COLO668 (cell line): ENCODE results near the gene XCL1.
"Not testable (repeated sequence)": the region's sequence is repeated elsewhere in the genome, so short reads cannot be mapped to it uniquely, and the experiment has no call there.

ENCODE experiments used
- DNase-seq: peaks from one replicate; lab custom pipeline; 2025; ENCODE audit not compliant: unreplicated experiment; lab: John Stamatoyannopoulos, UW

Gene XCL1

GRCh38 chr1:168567007-168567406 lies 9.4 kb upstream of the XCL1 start:
- no peak for DNase-seq

GRCh38 chr1:168567568-168567967 lies 8.8 kb upstream of the XCL1 start:
- DNase-seq = no peak

GRCh38 chr1:168568346-168568745 lies 8.1 kb upstream of the XCL1 start:
- DNase-seq = no peak

- no peak for DNase-seq
Observed at GRCh38 chr1:168570652-168571051, 5.8 kb upstream of the XCL1 start.

GRCh38 chr1:168572633-168573032 lies 3.8 kb upstream of the XCL1 start:
- DNase-seq = no peak

- DNase-seq = not testable (repeated sequence)
Observed at GRCh38 chr1:168574234-168574633, 2.2 kb upstream of the XCL1 start.

GRCh38 chr1:168578531-168579185 lies 2.3 kb downstream of the XCL1 start:
- not testable (repeated sequence) for DNase-seq

GRCh38 chr1:168580290-168580689 lies 3.9 kb downstream of the XCL1 start:
- not testable (repeated sequence) for DNase-seq

- not testable (repeated sequence) for DNase-seq
Observed at GRCh38 chr1:168580991-168581390, 4.6 kb downstream of the XCL1 start.

GRCh38 chr1:168581817-168582572 lies 5.6 kb downstream of the XCL1 start:
- no peak for DNase-seq

GRCh38 chr1:168582688-168583336 lies 6.4 kb downstream of the XCL1 start:
- no peak for DNase-seq

- DNase-seq = no peak
Observed at GRCh38 chr1:168583571-168583970, 7.2 kb downstream of the XCL1 start.

GRCh38 chr1:168585191-168585590 lies 8.8 kb downstream of the XCL1 start:
- DNase-seq = no peak

- DNase-seq = no peak
Observed at GRCh38 chr1:168585937-168586336, 9.5 kb downstream of the XCL1 start.

GRCh38 chr1:168589167-168589566 lies 12.8 kb downstream of the XCL1 start:
- DNase-seq = no peak

- DNase-seq = no peak
Observed at GRCh38 chr1:168591066-168591465, 14.7 kb downstream of the XCL1 start.

GRCh38 chr1:168591641-168592250 lies 15.3 kb downstream of the XCL1 start:
- no peak for DNase-seq

- not testable (repeated sequence) for DNase-seq
Observed at GRCh38 chr1:168595403-168595802, 19.0 kb downstream of the XCL1 start.

- DNase-seq = no peak
Observed at GRCh38 chr1:168598125-168598524, 21.7 kb downstream of the XCL1 start.

GRCh38 chr1:168598892-168599291 lies 22.5 kb downstream of the XCL1 start:
- DNase-seq = no peak

- no peak for DNase-seq
Observed at GRCh38 chr1:168599641-168600040, 23.2 kb downstream of the XCL1 start.

- DNase-seq = no peak
Observed at GRCh38 chr1:168601051-168601450, 24.6 kb downstream of the XCL1 start.
